ENCODE data around the gene ZNF888.
"Not testable (repeated sequence)": the region's sequence is repeated elsewhere in the genome, so short reads cannot be mapped to it uniquely, and the experiment has no call there.

DNA sequence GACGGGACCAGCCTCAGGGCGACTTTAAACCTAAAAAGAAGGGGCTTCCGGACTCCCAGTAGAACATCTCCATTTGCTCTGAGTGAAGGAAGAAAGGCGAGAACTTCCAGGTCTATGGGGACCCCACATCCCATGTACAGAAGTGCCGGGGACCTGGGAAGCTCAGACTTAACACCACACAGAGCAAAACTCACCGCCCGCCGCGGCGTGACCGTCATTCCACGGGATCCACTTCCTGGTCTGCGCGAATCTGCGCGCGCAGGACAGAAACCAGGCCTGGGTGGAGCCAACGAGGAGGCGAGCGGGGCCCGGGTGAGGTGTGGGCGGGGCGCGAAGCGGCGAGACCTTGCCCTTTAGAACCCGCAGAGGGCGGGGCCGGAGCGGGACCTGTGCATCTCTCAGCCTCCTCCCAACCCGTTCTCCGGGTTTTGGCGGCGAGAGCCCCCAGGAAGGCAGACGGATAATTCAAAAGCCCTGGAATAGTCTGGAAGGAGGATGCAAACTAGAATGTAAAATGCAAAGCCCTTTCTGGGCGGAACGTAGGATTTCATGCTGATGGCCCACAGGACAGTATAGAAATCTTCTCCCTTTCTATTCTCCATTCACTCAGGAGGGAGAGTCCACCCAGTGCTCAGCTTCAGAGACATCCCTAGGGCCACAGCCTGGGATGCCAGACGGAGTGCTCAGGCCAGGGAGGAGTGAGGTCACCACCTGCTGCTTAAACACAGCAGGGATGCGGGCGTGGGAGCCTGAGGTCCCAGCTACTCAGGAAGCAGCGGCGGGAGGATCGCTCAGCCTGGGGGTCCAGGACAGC, 65.6 kb downstream of the ZNF888 start, which contains the start of gene ZNF468:
- not testable (repeated sequence) for TF ChIP-seq ZFP30 (CRISPR knock-in tag; IDR thresholded peaks at IDR 0.05); GLIS3 (CRISPR knock-in tag; IDR thresholded peaks at IDR 0.05); BACH2 (CRISPR knock-in tag; IDR thresholded peaks at IDR 0.05; ENCODE audit: borderline replicate concordance); CSDC2 (CRISPR knock-in tag; IDR thresholded peaks at IDR 0.05); ARNTL (CRISPR knock-in tag; IDR thresholded peaks at IDR 0.05; ENCODE audit: borderline replicate concordance, low read depth); TOX (CRISPR knock-in tag; IDR thresholded peaks at IDR 0.05; ENCODE audit: borderline replicate concordance); OSR1 (CRISPR knock-in tag; IDR thresholded peaks at IDR 0.05); ZNF8 (CRISPR knock-in tag; IDR thresholded peaks at IDR 0.05); RARB (CRISPR knock-in tag; IDR thresholded peaks at IDR 0.05)
- TF ChIP-seq, protein P1, sequence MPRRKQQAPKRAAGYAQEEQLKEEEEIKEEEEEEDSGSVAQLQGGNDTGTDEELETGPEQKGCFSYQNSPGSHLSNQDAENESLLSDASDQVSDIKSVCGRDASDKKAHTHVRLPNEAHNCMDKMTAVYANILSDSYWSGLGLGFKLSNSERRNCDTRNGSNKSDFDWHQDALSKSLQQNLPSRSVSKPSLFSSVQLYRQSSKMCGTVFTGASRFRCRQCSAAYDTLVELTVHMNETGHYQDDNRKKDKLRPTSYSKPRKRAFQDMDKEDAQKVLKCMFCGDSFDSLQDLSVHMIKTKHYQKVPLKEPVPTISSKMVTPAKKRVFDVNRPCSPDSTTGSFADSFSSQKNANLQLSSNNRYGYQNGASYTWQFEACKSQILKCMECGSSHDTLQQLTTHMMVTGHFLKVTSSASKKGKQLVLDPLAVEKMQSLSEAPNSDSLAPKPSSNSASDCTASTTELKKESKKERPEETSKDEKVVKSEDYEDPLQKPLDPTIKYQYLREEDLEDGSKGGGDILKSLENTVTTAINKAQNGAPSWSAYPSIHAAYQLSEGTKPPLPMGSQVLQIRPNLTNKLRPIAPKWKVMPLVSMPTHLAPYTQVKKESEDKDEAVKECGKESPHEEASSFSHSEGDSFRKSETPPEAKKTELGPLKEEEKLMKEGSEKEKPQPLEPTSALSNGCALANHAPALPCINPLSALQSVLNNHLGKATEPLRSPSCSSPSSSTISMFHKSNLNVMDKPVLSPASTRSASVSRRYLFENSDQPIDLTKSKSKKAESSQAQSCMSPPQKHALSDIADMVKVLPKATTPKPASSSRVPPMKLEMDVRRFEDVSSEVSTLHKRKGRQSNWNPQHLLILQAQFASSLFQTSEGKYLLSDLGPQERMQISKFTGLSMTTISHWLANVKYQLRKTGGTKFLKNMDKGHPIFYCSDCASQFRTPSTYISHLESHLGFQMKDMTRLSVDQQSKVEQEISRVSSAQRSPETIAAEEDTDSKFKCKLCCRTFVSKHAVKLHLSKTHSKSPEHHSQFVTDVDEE (CRISPR knock-in tag; IDR thresholded peaks at IDR 0.05) = not testable (repeated sequence)
- TF ChIP-seq, protein P2, sequence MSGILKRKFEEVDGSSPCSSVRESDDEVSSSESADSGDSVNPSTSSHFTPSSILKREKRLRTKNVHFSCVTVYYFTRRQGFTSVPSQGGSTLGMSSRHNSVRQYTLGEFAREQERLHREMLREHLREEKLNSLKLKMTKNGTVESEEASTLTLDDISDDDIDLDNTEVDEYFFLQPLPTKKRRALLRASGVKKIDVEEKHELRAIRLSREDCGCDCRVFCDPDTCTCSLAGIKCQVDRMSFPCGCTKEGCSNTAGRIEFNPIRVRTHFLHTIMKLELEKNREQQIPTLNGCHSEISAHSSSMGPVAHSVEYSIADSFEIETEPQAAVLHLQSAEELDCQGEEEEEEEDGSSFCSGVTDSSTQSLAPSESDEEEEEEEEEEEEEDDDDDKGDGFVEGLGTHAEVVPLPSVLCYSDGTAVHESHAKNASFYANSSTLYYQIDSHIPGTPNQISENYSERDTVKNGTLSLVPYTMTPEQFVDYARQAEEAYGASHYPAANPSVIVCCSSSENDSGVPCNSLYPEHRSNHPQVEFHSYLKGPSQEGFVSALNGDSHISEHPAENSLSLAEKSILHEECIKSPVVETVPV (CRISPR knock-in tag; IDR thresholded peaks at IDR 0.05) = not testable (repeated sequence)

Data from SK-N-SH treated with all-trans-retinoic acid at 6 μM for 48 hours (cell line).